ENCODE data around the gene CRELD2.

- TF ChIP-seq, protein P1, sequence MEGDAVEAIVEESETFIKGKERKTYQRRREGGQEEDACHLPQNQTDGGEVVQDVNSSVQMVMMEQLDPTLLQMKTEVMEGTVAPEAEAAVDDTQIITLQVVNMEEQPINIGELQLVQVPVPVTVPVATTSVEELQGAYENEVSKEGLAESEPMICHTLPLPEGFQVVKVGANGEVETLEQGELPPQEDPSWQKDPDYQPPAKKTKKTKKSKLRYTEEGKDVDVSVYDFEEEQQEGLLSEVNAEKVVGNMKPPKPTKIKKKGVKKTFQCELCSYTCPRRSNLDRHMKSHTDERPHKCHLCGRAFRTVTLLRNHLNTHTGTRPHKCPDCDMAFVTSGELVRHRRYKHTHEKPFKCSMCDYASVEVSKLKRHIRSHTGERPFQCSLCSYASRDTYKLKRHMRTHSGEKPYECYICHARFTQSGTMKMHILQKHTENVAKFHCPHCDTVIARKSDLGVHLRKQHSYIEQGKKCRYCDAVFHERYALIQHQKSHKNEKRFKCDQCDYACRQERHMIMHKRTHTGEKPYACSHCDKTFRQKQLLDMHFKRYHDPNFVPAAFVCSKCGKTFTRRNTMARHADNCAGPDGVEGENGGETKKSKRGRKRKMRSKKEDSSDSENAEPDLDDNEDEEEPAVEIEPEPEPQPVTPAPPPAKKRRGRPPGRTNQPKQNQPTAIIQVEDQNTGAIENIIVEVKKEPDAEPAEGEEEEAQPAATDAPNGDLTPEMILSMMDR (IDR thresholded peaks at IDR 0.05 in 4 of 5, conservative IDR thresholded peaks at IDR 0.05 in 1 of 5), result no peak
- TF ChIP-seq POLR2A (IDR thresholded peaks at IDR 0.05), result no peak
Measured at GRCh38 chr22:49920859-49921258, 2.4 kb downstream of the CRELD2 start.

Data from gastrocnemius medialis (tissue), 4 donors.